Forelimb muscle (tissue), 1 donor: ENCODE data around the gene FOXI1. TPM values are rescaled to one million over a fixed set of nuclear protein-coding genes. Genes with fewer than 3 reads are reported as not detected.

Experiments used
- DNase-seq: peaks from one replicate; pipeline ENCODE4 v3.0.0-alpha.2; 2013; ENCODE audit warnings: low read depth
- polyA plus RNA-seq: library from polyadenylated mRNA; unstranded; fragments of 120-200 nt; gene quantifications from one replicate; pipeline ENCODE4 v1.2.1, GENCODE V29; 2013; ENCODE audit not compliant: insufficient read length

FOXI1 gene
- polyA plus RNA-seq: not detected

- no peak for DNase-seq
Observed at GRCh38 chr5:170105642-170106611, at the start of gene FOXI1. FOXI1 (plus strand) TSS chr5:170105897; CDS start chr5:170105958, 61 bp downstream.

- DNase-seq: no peak
Observed at GRCh38 chr5:170056561-170057267, 49.0 kb upstream of the FOXI1 start.

GRCh38 chr5:170057311-170057710 lies 48.4 kb upstream of the FOXI1 start:
- DNase-seq: no peak

- no peak for DNase-seq
Observed at GRCh38 chr5:170059221-170059620, 46.5 kb upstream of the FOXI1 start.

GRCh38 chr5:170067152-170067551 lies 38.5 kb upstream of the FOXI1 start:
- DNase-seq: no peak

GRCh38 chr5:170067574-170068170 lies 38.0 kb upstream of the FOXI1 start:
- no peak for DNase-seq

GRCh38 chr5:170069512-170069911 lies 36.2 kb upstream of the FOXI1 start:
- DNase-seq: no peak

GRCh38 chr5:170070556-170071412 lies 34.9 kb upstream of the FOXI1 start:
- no peak for DNase-seq

GRCh38 chr5:170071748-170072147 lies 33.9 kb upstream of the FOXI1 start:
- DNase-seq: no peak

GRCh38 chr5:170075696-170076095 lies 30.0 kb upstream of the FOXI1 start:
- DNase-seq: no peak

- DNase-seq: no peak
Observed at GRCh38 chr5:170076211-170076610, 29.5 kb upstream of the FOXI1 start.

- no peak for DNase-seq
Observed at GRCh38 chr5:170076739-170077138, 29.0 kb upstream of the FOXI1 start.

GRCh38 chr5:170077526-170077925 lies 28.2 kb upstream of the FOXI1 start:
- no peak for DNase-seq

GRCh38 chr5:170078458-170078857 lies 27.2 kb upstream of the FOXI1 start:
- DNase-seq: no peak

- no peak for DNase-seq
Observed at GRCh38 chr5:170078931-170079330, 26.8 kb upstream of the FOXI1 start.

GRCh38 chr5:170080217-170080616 lies 25.5 kb upstream of the FOXI1 start:
- DNase-seq: no peak

GRCh38 chr5:170080786-170081445 lies 24.8 kb upstream of the FOXI1 start:
- no peak for DNase-seq

GRCh38 chr5:170081616-170082015 lies 24.1 kb upstream of the FOXI1 start:
- DNase-seq: no peak

- no peak for DNase-seq
Observed at GRCh38 chr5:170082701-170083100, 23.0 kb upstream of the FOXI1 start.

GRCh38 chr5:170087168-170087817 lies 18.4 kb upstream of the FOXI1 start:
- no peak for DNase-seq
